H9 (cell line): Measurements from ENCODE around the gene FBXL7. TPM values are rescaled to one million over a fixed set of nuclear protein-coding genes. Genes with fewer than 3 reads are reported as not detected.

Experiments
- DNase-seq: peaks from one replicate; pipeline ENCODE4 v3.0.0-alpha.2; 2017
- H2AFZ ChIP-seq: one replicate; pipeline ENCODE4 v1.6.1; 2013; ENCODE audit warnings: mild to moderate bottlenecking, low read length, control low read depth, moderate library complexity
- H2AK5ac ChIP-seq: 2 replicates; pipeline ENCODE4 v1.6.1; 2013; ENCODE audit warnings: low read length, control low read depth, mixed read lengths; ENCODE audit not compliant: insufficient read length
- H2BK120ac ChIP-seq: one replicate; pipeline ENCODE4 v1.6.1; 2013; ENCODE audit warnings: low read depth, mild to moderate bottlenecking, low read length, control low read depth, inconsistent platforms; ENCODE audit not compliant: poor library complexity, severe bottlenecking
- H2BK12ac ChIP-seq: 2 replicates; pipeline ENCODE4 v1.6.1; 2013; ENCODE audit warnings: low read length, control low read depth, mixed read lengths, low read depth; ENCODE audit not compliant: insufficient read length
- H2BK15ac ChIP-seq: 2 replicates; pipeline ENCODE4 v1.6.1; 2013; ENCODE audit warnings: low read depth, low read length, control low read depth
- H2BK20ac ChIP-seq: one replicate; pipeline ENCODE4 v1.6.1; 2013; ENCODE audit warnings: low read depth, mild to moderate bottlenecking, low read length, control low read depth, inconsistent platforms; ENCODE audit not compliant: poor library complexity, severe bottlenecking
- H2BK5ac ChIP-seq: 2 replicates; pipeline ENCODE4 v1.6.1; 2013; ENCODE audit warnings: low read length, control low read depth, mixed read lengths; ENCODE audit not compliant: insufficient read length
- H3K14ac ChIP-seq: 2 replicates; pipeline ENCODE4 v1.6.1; 2013; ENCODE audit warnings: low read length, control low read depth; ENCODE audit not compliant: insufficient read depth
- H3K18ac ChIP-seq: 2 replicates; pipeline ENCODE4 v1.6.1; 2013; ENCODE audit warnings: low read depth, mild to moderate bottlenecking, mixed read lengths, low read length, control low read depth; ENCODE audit not compliant: insufficient read length
- H3K23ac ChIP-seq: 2 replicates; pipeline ENCODE4 v1.6.1; 2013; ENCODE audit warnings: low read length, control low read depth, mixed read lengths, low read depth; ENCODE audit not compliant: insufficient read length
- H3K23me2 ChIP-seq: 2 replicates; pipeline ENCODE4 v1.6.1; 2013; ENCODE audit warnings: low read depth, mild to moderate bottlenecking, mixed read lengths, low read length, control low read depth; ENCODE audit not compliant: insufficient read length, poor library complexity, severe bottlenecking
- H3K27ac ChIP-seq: 2 replicates; pipeline ENCODE4 v1.5.1; 2013; ENCODE audit warnings: low read length, control low read depth, mixed read lengths, low read depth; ENCODE audit not compliant: insufficient read length
- H3K27me3 ChIP-seq: 2 replicates; pipeline ENCODE4 v1.6.1; 2013; ENCODE audit warnings: low read length, control low read depth, inconsistent platforms; ENCODE audit not compliant: insufficient read depth
- H3K4ac ChIP-seq: 2 replicates; pipeline ENCODE4 v1.6.1; 2013; ENCODE audit warnings: low read depth, mild to moderate bottlenecking, control low read depth, inconsistent platforms, low read length, moderate library complexity
- H3K4me1 ChIP-seq: 2 replicates; pipeline ENCODE4 v1.6.1; 2013; ENCODE audit warnings: low read length, control low read depth, inconsistent platforms; ENCODE audit not compliant: insufficient read depth
- H3K4me2 ChIP-seq: 2 replicates; pipeline ENCODE4 v1.6.1; 2013; ENCODE audit warnings: low read length, control low read depth, mixed read lengths; ENCODE audit not compliant: insufficient read length, insufficient read depth
- H3K56ac ChIP-seq: 2 replicates; pipeline ENCODE4 v1.6.1; 2013; ENCODE audit warnings: low read depth, mild to moderate bottlenecking, mixed read lengths, low read length, control low read depth; ENCODE audit not compliant: insufficient read length
- H3K79me1 ChIP-seq: 2 replicates; pipeline ENCODE4 v1.6.1; 2013; ENCODE audit warnings: low read depth, mild to moderate bottlenecking, moderate library complexity, low read length, control low read depth, inconsistent platforms; ENCODE audit not compliant: insufficient read depth, poor library complexity, severe bottlenecking
- H3K79me2 ChIP-seq: 2 replicates; pipeline ENCODE4 v1.6.1; 2013; ENCODE audit warnings: low read length, control low read depth, inconsistent platforms; ENCODE audit not compliant: insufficient read depth
- H3K9ac ChIP-seq: 2 replicates; pipeline ENCODE4 v1.6.1; 2013; ENCODE audit warnings: low read length, control low read depth, mixed read lengths; ENCODE audit not compliant: insufficient read length; ENCODE audit errors: extremely low read depth
- H3K9me3 ChIP-seq: one replicate; pipeline ENCODE4 v1.6.1; 2013; ENCODE audit warnings: low read depth, low read length, inconsistent platforms; ENCODE audit not compliant: control insufficient read depth
- H3T11ph ChIP-seq: one replicate; pipeline ENCODE4 v1.6.1; 2013; ENCODE audit warnings: mild to moderate bottlenecking, low read length, control low read depth, inconsistent platforms
- H4K20me1 ChIP-seq: one replicate; pipeline ENCODE4 v1.6.1; 2013; ENCODE audit not compliant: control insufficient read depth, insufficient read length, insufficient read depth
- H4K5ac ChIP-seq: 2 replicates; pipeline ENCODE4 v1.6.1; 2013; ENCODE audit warnings: low read depth, mild to moderate bottlenecking, mixed read lengths, low read length, control low read depth; ENCODE audit not compliant: insufficient read length
- H4K8ac ChIP-seq: replicated peaks from 2 replicates; pipeline ENCODE4 v1.6.1; 2013; ENCODE audit warnings: low read length, control low read depth, mixed read lengths, low read depth; ENCODE audit not compliant: insufficient read length
- H4K91ac ChIP-seq: 2 replicates; pipeline ENCODE4 v1.6.1; 2013; ENCODE audit warnings: low read depth, mild to moderate bottlenecking, moderate library complexity, mixed read lengths, low read length, control low read depth; ENCODE audit not compliant: insufficient read length
- H3K27ac Mint-ChIP-seq, 3 experiments: 2 replicates in 2 of 3; 3 replicates in 1 of 3; pipeline ENCODE4 v1.8.0; 2020 to 2021; ENCODE audit warnings: mixed read lengths in 3 of 3, mild to moderate bottlenecking in 1 of 3, moderate library complexity in 1 of 3
- H3K27me3 Mint-ChIP-seq: 2 replicates; pipeline ENCODE4 v1.8.0; 2021; ENCODE audit warnings: low read depth, mild to moderate bottlenecking, moderate library complexity, mixed read lengths
- H3K36me3 Mint-ChIP-seq, 3 experiments: 2 replicates in 2 of 3; 3 replicates in 1 of 3; pipeline ENCODE4 v1.8.0; 2020 to 2021; ENCODE audit warnings: low read depth in 3 of 3, mixed read lengths in 3 of 3; ENCODE audit not compliant: insufficient read depth in 1 of 3
- H3K4me1 Mint-ChIP-seq, 2 experiments: 2 replicates each; pipeline ENCODE4 v1.8.0; 2020; ENCODE audit warnings: mixed read lengths in 2 of 2
- H3K4me3 Mint-ChIP-seq, 2 experiments: 2 replicates in 1 of 2; 3 replicates in 1 of 2; pipeline ENCODE4 v1.8.0; 2020 to 2021; ENCODE audit warnings: mild to moderate bottlenecking in 2 of 2, mixed read lengths in 2 of 2, moderate library complexity in 1 of 2
- H3K9me3 Mint-ChIP-seq, 2 experiments: 2 replicates in 1 of 2; 3 replicates in 1 of 2; pipeline ENCODE4 v1.8.0; 2020; ENCODE audit warnings: mild to moderate bottlenecking in 2 of 2, mixed read lengths in 2 of 2, moderate library complexity in 1 of 2
- WGBS: extraction: QIAGEN DNeasy Blood & Tissue Kit; methylation state at CpG from one replicate; pipeline ENCODE4 v1.1.7; 2013; ENCODE audit warnings: missing lambda C conversion rate, low lambda C conversion rate, mixed read lengths; ENCODE audit not compliant: insufficient read length; ENCODE audit errors: extremely low coverage; 5-methylcytosine and 5-hydroxymethylcytosine counted together
- total RNA-seq: library from RNA; stranded (reverse); gene quantifications from 2 replicates; pipeline ENCODE4 v1.2.1, GENCODE V29; 2021
- TF ChIP-seq, protein P1 (sequence below): fragments of 200-600 bp; sonication (generic); conservative IDR thresholded peaks from 3 replicates; pipeline ENCODE4 v1.8.0; 2021; ENCODE audit warnings: antibody characterized with exemption, mild to moderate bottlenecking

The FBXL7 gene
- total RNA-seq, 1 experiment from 2014 or later = 14.6 TPM

DNA sequence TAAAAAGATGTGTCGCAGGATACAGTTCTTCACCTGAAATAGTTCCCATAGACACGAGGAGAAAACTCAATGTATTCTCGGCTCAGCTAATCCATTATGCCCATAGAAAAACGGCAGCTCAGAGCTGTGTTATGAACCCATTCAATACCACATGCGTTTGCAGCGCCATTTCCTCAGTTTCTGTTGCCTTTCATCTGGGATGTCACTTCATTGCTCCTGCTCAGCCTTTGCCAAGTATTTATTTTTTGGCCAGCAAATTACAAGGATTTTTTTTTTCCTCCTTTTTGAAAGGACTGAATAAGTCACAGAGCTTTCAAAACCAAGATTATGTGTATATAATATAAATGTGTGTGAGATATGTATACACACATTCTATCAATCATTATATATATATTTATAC, 398.7 kb downstream of the FBXL7 start:
- DNase-seq = no peak
- Histone ChIP-seq H3K9me3 (no peaks in the 10 kb centered on the region), H3K4me1 (no peaks in the 10 kb centered on the region), H2AFZ (no peak overlapping the region), H4K20me1 (no peaks in the 10 kb centered on the region), H3K79me2 (no peaks in the 10 kb centered on the region), H2BK20ac (no peak overlapping the region), H2BK12ac (no peak overlapping the region), H3K56ac (no peak overlapping the region), H3K27ac (no peak overlapping the region), H4K8ac (no peak overlapping the region), H3K23me2 (no peaks in the 10 kb centered on the region), H3K4ac (no peak overlapping the region), H3K27me3 (no peaks in the 10 kb centered on the region), H2AK5ac (no peak overlapping the region), H2BK5ac (no peak overlapping the region), H3T11ph (no peak overlapping the region), H3K14ac (no peak overlapping the region), H3K18ac (no peak overlapping the region), H3K9ac (no peak overlapping the region), H2BK120ac (no peak overlapping the region), H3K79me1 (no peaks in the 10 kb centered on the region), H4K91ac (no peak overlapping the region), H2BK15ac (no peak overlapping the region), H3K4me2 (no peak overlapping the region), H3K23ac (no peak overlapping the region), H4K5ac (no peak overlapping the region)
- Mint-ChIP-seq H3K27ac (no peak overlapping the region), H3K27me3 (no peaks in the 10 kb centered on the region), H3K4me1 (peaks cover 5 to 6% of the 10 kb centered on the region in 2 experiments), H3K36me3 (no peaks in the 10 kb centered on the region; a peak in 1 of 7 replicates), H3K4me3 (no peak overlapping the region), H3K9me3 (no peaks in the 10 kb centered on the region)
- WGBS = no CpG with 5 or more reads among the region's 6 CpGs
- TF ChIP-seq, protein P1, sequence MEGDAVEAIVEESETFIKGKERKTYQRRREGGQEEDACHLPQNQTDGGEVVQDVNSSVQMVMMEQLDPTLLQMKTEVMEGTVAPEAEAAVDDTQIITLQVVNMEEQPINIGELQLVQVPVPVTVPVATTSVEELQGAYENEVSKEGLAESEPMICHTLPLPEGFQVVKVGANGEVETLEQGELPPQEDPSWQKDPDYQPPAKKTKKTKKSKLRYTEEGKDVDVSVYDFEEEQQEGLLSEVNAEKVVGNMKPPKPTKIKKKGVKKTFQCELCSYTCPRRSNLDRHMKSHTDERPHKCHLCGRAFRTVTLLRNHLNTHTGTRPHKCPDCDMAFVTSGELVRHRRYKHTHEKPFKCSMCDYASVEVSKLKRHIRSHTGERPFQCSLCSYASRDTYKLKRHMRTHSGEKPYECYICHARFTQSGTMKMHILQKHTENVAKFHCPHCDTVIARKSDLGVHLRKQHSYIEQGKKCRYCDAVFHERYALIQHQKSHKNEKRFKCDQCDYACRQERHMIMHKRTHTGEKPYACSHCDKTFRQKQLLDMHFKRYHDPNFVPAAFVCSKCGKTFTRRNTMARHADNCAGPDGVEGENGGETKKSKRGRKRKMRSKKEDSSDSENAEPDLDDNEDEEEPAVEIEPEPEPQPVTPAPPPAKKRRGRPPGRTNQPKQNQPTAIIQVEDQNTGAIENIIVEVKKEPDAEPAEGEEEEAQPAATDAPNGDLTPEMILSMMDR = no peak
